Fibroblast of lung (primary cell): ENCODE data around the gene MTSS2.

Source experiments
- EZH2 ChIP-seq: IDR thresholded peaks from 2 replicates; pipeline ENCODE4 v1.5.1; 2012; ENCODE audit warnings: low read length, control low read depth, mild to moderate bottlenecking; ENCODE audit errors: missing control alignments
- TF ChIP-seq, protein P1 (sequence below), 2 donors: IDR thresholded peaks in 1 of 2; conservative IDR thresholded peaks in 1 of 2; 1 replicate in 1 of 2; 2 replicates in 1 of 2; pipeline ENCODE4 v1.5.1; 2011 to 2012; ENCODE audit warnings: low read length in 2 of 2, control low read depth in 1 of 2, inconsistent platforms in 1 of 2, low read depth in 1 of 2, mild to moderate bottlenecking in 1 of 2

DNA sequence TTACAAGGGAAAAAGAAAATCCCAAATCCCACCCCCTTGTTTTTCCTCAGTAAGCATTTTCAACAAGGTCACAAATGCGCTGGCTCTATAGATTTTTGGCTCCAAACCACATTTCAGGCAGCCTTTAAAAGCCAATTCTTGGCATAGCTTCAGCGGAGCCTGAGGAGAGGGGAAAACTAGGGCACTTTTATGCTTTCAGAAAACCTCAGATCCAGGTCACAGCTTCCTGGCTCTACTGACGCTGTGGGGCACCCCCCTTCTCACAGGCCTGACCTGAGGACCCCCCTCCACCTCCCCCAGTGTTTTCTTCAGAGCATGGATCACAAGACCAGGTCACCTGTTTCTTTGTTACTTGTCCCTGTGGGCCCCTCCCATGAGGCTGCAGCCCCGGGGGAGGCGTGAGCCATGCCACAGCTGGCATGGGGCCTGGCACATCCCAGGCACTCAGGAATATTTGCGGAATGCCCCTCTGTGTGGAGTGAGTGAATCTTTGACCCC is 30.1 kb upstream of the MTSS2 start:
- TF ChIP-seq, protein P1, sequence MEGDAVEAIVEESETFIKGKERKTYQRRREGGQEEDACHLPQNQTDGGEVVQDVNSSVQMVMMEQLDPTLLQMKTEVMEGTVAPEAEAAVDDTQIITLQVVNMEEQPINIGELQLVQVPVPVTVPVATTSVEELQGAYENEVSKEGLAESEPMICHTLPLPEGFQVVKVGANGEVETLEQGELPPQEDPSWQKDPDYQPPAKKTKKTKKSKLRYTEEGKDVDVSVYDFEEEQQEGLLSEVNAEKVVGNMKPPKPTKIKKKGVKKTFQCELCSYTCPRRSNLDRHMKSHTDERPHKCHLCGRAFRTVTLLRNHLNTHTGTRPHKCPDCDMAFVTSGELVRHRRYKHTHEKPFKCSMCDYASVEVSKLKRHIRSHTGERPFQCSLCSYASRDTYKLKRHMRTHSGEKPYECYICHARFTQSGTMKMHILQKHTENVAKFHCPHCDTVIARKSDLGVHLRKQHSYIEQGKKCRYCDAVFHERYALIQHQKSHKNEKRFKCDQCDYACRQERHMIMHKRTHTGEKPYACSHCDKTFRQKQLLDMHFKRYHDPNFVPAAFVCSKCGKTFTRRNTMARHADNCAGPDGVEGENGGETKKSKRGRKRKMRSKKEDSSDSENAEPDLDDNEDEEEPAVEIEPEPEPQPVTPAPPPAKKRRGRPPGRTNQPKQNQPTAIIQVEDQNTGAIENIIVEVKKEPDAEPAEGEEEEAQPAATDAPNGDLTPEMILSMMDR (conservative IDR thresholded peaks at IDR 0.05 in 1 of 2, IDR thresholded peaks at IDR 0.05 in 1 of 2; ENCODE audit: low read depth in 1 of 2, low read length in 2 of 2): no peak
- no peak for TF ChIP-seq EZH2
